PC-3 (cell line): ENCODE data around the gene SLC19A1. TPM values are rescaled to one million over a fixed set of nuclear protein-coding genes. Genes with fewer than 3 reads are reported as not detected.
A peak's percentile ranks its signal among the peaks of the same experiment; 100 is the strongest.

Source experiments
- ATAC-seq: fragments of 200-7000 bp; cut with Tn5 transposase; 2 replicates; pipeline ENCODE4 v1.9.1; 2020; ENCODE audit warnings: mild to moderate bottlenecking, moderate library complexity
- BruUV-seq: library from RNA; stranded (reverse); fragments of 400-500 nt; replicated peaks from 2 replicates; lab custom pipeline; 2021; lab: Mats Ljungman, UMichigan
- CTCF ChIA-PET: fragments of 300-600 bp; sonication (Branson Sonifier 250); formaldehyde crosslinking; loops from one replicate; lab custom pipeline; 2022; ENCODE audit warnings: antibody characterized with exemption; lab: Charles Lee
- POLR2A ChIA-PET: fragments of 300-600 bp; sonication (Branson Sonifier 250); formaldehyde crosslinking; loops from one replicate; lab custom pipeline; 2022; ENCODE audit warnings: antibody characterized with exemption; ENCODE audit not compliant: unreplicated experiment; lab: Charles Lee
- DNase-seq: peaks from one replicate; pipeline ENCODE4 v3.0.0-alpha.2; 2015
- H2AFZ ChIP-seq: fragments of 300-600 bp; sonication (generic); 2 replicates; pipeline ENCODE4 v1.6.0; 2016; ENCODE audit warnings: antibody characterized with exemption, low read length
- H3F3A ChIP-seq: fragments of 300-600 bp; sonication (generic); one replicate; pipeline ENCODE4 v1.6.0; 2017; ENCODE audit warnings: antibody characterized with exemption, low read length, control low read depth, mild to moderate bottlenecking; ENCODE audit not compliant: unreplicated experiment
- H3K27ac ChIP-seq: fragments of 300-600 bp; sonication (generic); 2 replicates; pipeline ENCODE4 v1.5.1; 2016; ENCODE audit warnings: mild to moderate bottlenecking, low read length
- H3K27me3 ChIP-seq: fragments of 300-600 bp; sonication (generic); 2 replicates; pipeline ENCODE4 v1.6.1; 2016; ENCODE audit warnings: low read length, mixed read lengths
- H3K36me3 ChIP-seq: fragments of 300-600 bp; sonication (generic); 2 replicates; pipeline ENCODE4 v1.6.1; 2016; ENCODE audit warnings: low read depth, mixed run types, low read length, mixed read lengths
- H3K4me1 ChIP-seq: fragments of 300-600 bp; sonication (generic); 2 replicates; pipeline ENCODE4 v1.5.1; 2016; ENCODE audit warnings: low read length; ENCODE audit not compliant: insufficient read depth
- H3K4me2 ChIP-seq: fragments of 300-600 bp; sonication (generic); 2 replicates; pipeline ENCODE4 v1.6.0; 2016; ENCODE audit warnings: low read length
- H3K4me3 ChIP-seq: fragments of 300-600 bp; sonication (generic); 2 replicates; pipeline ENCODE4 v1.5.1; 2016; ENCODE audit warnings: mild to moderate bottlenecking, low read length, mixed read lengths
- H3K79me2 ChIP-seq: fragments of 300-600 bp; sonication (generic); 2 replicates; pipeline ENCODE4 v1.6.1; 2017; ENCODE audit warnings: low read length, mixed read lengths
- H3K9ac ChIP-seq: fragments of 300-600 bp; sonication (generic); 2 replicates; pipeline ENCODE4 v1.6.0; 2016; ENCODE audit warnings: mild to moderate bottlenecking, low read length
- H3K9me2 ChIP-seq: fragments of 300-600 bp; sonication (generic); replicated peaks from 2 replicates; pipeline ENCODE4 v1.6.1; 2016; ENCODE audit warnings: mixed run types, low read length, mixed read lengths
- H3K9me3 ChIP-seq: fragments of 300-600 bp; sonication (generic); 2 replicates; pipeline ENCODE4 v1.6.1; 2016; ENCODE audit warnings: low read length, mixed read lengths
- H4K20me1 ChIP-seq: fragments of 300-600 bp; sonication (generic); 2 replicates; pipeline ENCODE4 v1.6.1; 2016; ENCODE audit warnings: low read length, mixed read lengths
- CTCF ChIP-seq: fragments of 300-600 bp; sonication (generic); conservative IDR thresholded peaks from 2 replicates; pipeline ENCODE4 v1.5.1; 2017; ENCODE audit warnings: antibody characterized with exemption, low read depth, mild to moderate bottlenecking, low read length
- EZH2 ChIP-seq: fragments of 300-600 bp; sonication (generic); IDR thresholded peaks from one replicate; pipeline ENCODE4 v1.6.1; 2017; ENCODE audit warnings: antibody characterized with exemption, mild to moderate bottlenecking, low read length; ENCODE audit not compliant: unreplicated experiment
- EZH2phosphoT487 ChIP-seq: fragments of 300-600 bp; sonication (generic); IDR thresholded peaks from 2 replicates; pipeline ENCODE4 v1.6.1; 2018; ENCODE audit warnings: mild to moderate bottlenecking, antibody characterized with exemption, low read length, borderline replicate concordance
- intact Hi-C: fragments of 100-400 bp; cut with micrococcal nuclease; formaldehyde crosslinking; loops from 2 replicates; pipeline ENCODE4 v1.9.0; 2023
- total RNA-seq: library from RNA; depleted of rRNA; stranded (reverse); fragments of >200 nt; gene quantifications from 2 replicates; pipeline ENCODE4 v1.2.3, GENCODE V29; 2014

SLC19A1 gene
- total RNA-seq, 1 experiment from 2014 or later = 54.2 TPM

- peak overlapping the region; percentile 8; the same call in 1 of the 2 replicates for H3K9ac ChIP-seq
- no TSS peak for BruUV-seq
Measured at GRCh38 chr21:45460611-45461368, 81.5 kb downstream of the SLC19A1 start.

GRCh38 chr21:45460011-45460565, 82.2 kb downstream of the SLC19A1 start:
- TF ChIP-seq CTCF = no peak
- no peak for TF ChIP-seq EZH2phosphoT487
- no peak for TF ChIP-seq EZH2
- Histone ChIP-seq H3K9me3 (no peaks in the 10 kb centered on the region), H3K4me1 (peaks cover 19% of the 10 kb centered on the region), H3K9me2 (no peaks in the 10 kb centered on the region), H2AFZ (no peak overlapping the region), H3K27me3 (no peaks in the 10 kb centered on the region), H3K79me2 (no peaks in the 10 kb centered on the region), H3K36me3 (0 out of 2 replicates have a peak, but pooled peaks cover 5% of the 10 kb centered on the region), H3F3A (no peaks in the 10 kb centered on the region), H3K4me3 (no peak overlapping the region), H3K4me2 (peak overlapping the region; percentile 13; the same call in 1 of the 2 replicates), H3K9ac (no peak overlapping the region), H4K20me1 (no peaks in the 10 kb centered on the region), H3K27ac (peak overlapping the region; percentile 55)
- DNase-seq (no peak), ATAC-seq (no peak)
- BruUV-seq = no TSS peak
- CTCF ChIA-PET = no interaction called here
- intact Hi-C loops = no loop called here
- POLR2A ChIA-PET = no interaction called here

More at GRCh38 chr21:45460611-45461368, 81.5 kb downstream of the SLC19A1 start:
- DNase-seq (peak; percentile 79), ATAC-seq (peak; percentile 79)
- intact Hi-C loops = no loop called here
- Histone ChIP-seq H3K9me3 (no peaks in the 10 kb centered on the region), H3K79me2 (no peaks in the 10 kb centered on the region), H4K20me1 (no peaks in the 10 kb centered on the region), H3F3A (no peaks in the 10 kb centered on the region), H3K4me3 (no peak overlapping the region), H3K4me1 (peaks cover 12% of the 10 kb centered on the region), H3K36me3 (0 out of 2 replicates have a peak, but pooled peaks cover 5% of the 10 kb centered on the region), H2AFZ (no peak overlapping the region), H3K27ac (peak overlapping the region; percentile 55), H3K9me2 (no peaks in the 10 kb centered on the region), H3K4me2 (peak overlapping the region; percentile 13; the same call in 1 of the 2 replicates), H3K27me3 (no peaks in the 10 kb centered on the region)
- TF ChIP-seq CTCF (no peak), EZH2phosphoT487 (no peak), EZH2 (no peak)
- ChIA-PET POLR2A (no interaction called here), CTCF (no interaction called here)
